H9 (cell line): ENCODE data around the gene ROBO4. TPM values are rescaled to one million over a fixed set of nuclear protein-coding genes. Genes with fewer than 3 reads are reported as not detected.

ENCODE experiments used
- DNase-seq: peaks from one replicate; pipeline ENCODE4 v3.0.0-alpha.2; 2017
- H2AFZ ChIP-seq: one replicate; pipeline ENCODE4 v1.6.1; 2013; ENCODE audit warnings: mild to moderate bottlenecking, low read length, control low read depth, moderate library complexity
- H2AK5ac ChIP-seq: 2 replicates; pipeline ENCODE4 v1.6.1; 2013; ENCODE audit warnings: low read length, control low read depth, mixed read lengths; ENCODE audit not compliant: insufficient read length
- H2BK120ac ChIP-seq: one replicate; pipeline ENCODE4 v1.6.1; 2013; ENCODE audit warnings: low read depth, mild to moderate bottlenecking, low read length, control low read depth, inconsistent platforms; ENCODE audit not compliant: poor library complexity, severe bottlenecking
- H2BK12ac ChIP-seq: 2 replicates; pipeline ENCODE4 v1.6.1; 2013; ENCODE audit warnings: low read length, control low read depth, mixed read lengths, low read depth; ENCODE audit not compliant: insufficient read length
- H2BK15ac ChIP-seq: 2 replicates; pipeline ENCODE4 v1.6.1; 2013; ENCODE audit warnings: low read depth, low read length, control low read depth
- H2BK20ac ChIP-seq: one replicate; pipeline ENCODE4 v1.6.1; 2013; ENCODE audit warnings: low read depth, mild to moderate bottlenecking, low read length, control low read depth, inconsistent platforms; ENCODE audit not compliant: poor library complexity, severe bottlenecking
- H2BK5ac ChIP-seq: 2 replicates; pipeline ENCODE4 v1.6.1; 2013; ENCODE audit warnings: low read length, control low read depth, mixed read lengths; ENCODE audit not compliant: insufficient read length
- H3K14ac ChIP-seq: 2 replicates; pipeline ENCODE4 v1.6.1; 2013; ENCODE audit warnings: low read length, control low read depth; ENCODE audit not compliant: insufficient read depth
- H3K18ac ChIP-seq: 2 replicates; pipeline ENCODE4 v1.6.1; 2013; ENCODE audit warnings: low read depth, mild to moderate bottlenecking, mixed read lengths, low read length, control low read depth; ENCODE audit not compliant: insufficient read length
- H3K23ac ChIP-seq: 2 replicates; pipeline ENCODE4 v1.6.1; 2013; ENCODE audit warnings: low read length, control low read depth, mixed read lengths, low read depth; ENCODE audit not compliant: insufficient read length
- H3K23me2 ChIP-seq: 2 replicates; pipeline ENCODE4 v1.6.1; 2013; ENCODE audit warnings: low read depth, mild to moderate bottlenecking, mixed read lengths, low read length, control low read depth; ENCODE audit not compliant: insufficient read length, poor library complexity, severe bottlenecking
- H3K27ac ChIP-seq: 2 replicates; pipeline ENCODE4 v1.5.1; 2013; ENCODE audit warnings: low read length, control low read depth, mixed read lengths, low read depth; ENCODE audit not compliant: insufficient read length
- H3K27me3 ChIP-seq: 2 replicates; pipeline ENCODE4 v1.6.1; 2013; ENCODE audit warnings: low read length, control low read depth, inconsistent platforms; ENCODE audit not compliant: insufficient read depth
- H3K4ac ChIP-seq: 2 replicates; pipeline ENCODE4 v1.6.1; 2013; ENCODE audit warnings: low read depth, mild to moderate bottlenecking, control low read depth, inconsistent platforms, low read length, moderate library complexity
- H3K4me1 ChIP-seq: 2 replicates; pipeline ENCODE4 v1.6.1; 2013; ENCODE audit warnings: low read length, control low read depth, inconsistent platforms; ENCODE audit not compliant: insufficient read depth
- H3K4me2 ChIP-seq: 2 replicates; pipeline ENCODE4 v1.6.1; 2013; ENCODE audit warnings: low read length, control low read depth, mixed read lengths; ENCODE audit not compliant: insufficient read length, insufficient read depth
- H3K56ac ChIP-seq: 2 replicates; pipeline ENCODE4 v1.6.1; 2013; ENCODE audit warnings: low read depth, mild to moderate bottlenecking, mixed read lengths, low read length, control low read depth; ENCODE audit not compliant: insufficient read length
- H3K79me1 ChIP-seq: 2 replicates; pipeline ENCODE4 v1.6.1; 2013; ENCODE audit warnings: low read depth, mild to moderate bottlenecking, moderate library complexity, low read length, control low read depth, inconsistent platforms; ENCODE audit not compliant: insufficient read depth, poor library complexity, severe bottlenecking
- H3K79me2 ChIP-seq: 2 replicates; pipeline ENCODE4 v1.6.1; 2013; ENCODE audit warnings: low read length, control low read depth, inconsistent platforms; ENCODE audit not compliant: insufficient read depth
- H3K9ac ChIP-seq: 2 replicates; pipeline ENCODE4 v1.6.1; 2013; ENCODE audit warnings: low read length, control low read depth, mixed read lengths; ENCODE audit not compliant: insufficient read length; ENCODE audit errors: extremely low read depth
- H3K9me3 ChIP-seq: one replicate; pipeline ENCODE4 v1.6.1; 2013; ENCODE audit warnings: low read depth, low read length, inconsistent platforms; ENCODE audit not compliant: control insufficient read depth
- H3T11ph ChIP-seq: one replicate; pipeline ENCODE4 v1.6.1; 2013; ENCODE audit warnings: mild to moderate bottlenecking, low read length, control low read depth, inconsistent platforms
- H4K20me1 ChIP-seq: one replicate; pipeline ENCODE4 v1.6.1; 2013; ENCODE audit not compliant: control insufficient read depth, insufficient read length, insufficient read depth
- H4K5ac ChIP-seq: 2 replicates; pipeline ENCODE4 v1.6.1; 2013; ENCODE audit warnings: low read depth, mild to moderate bottlenecking, mixed read lengths, low read length, control low read depth; ENCODE audit not compliant: insufficient read length
- H4K8ac ChIP-seq: replicated peaks from 2 replicates; pipeline ENCODE4 v1.6.1; 2013; ENCODE audit warnings: low read length, control low read depth, mixed read lengths, low read depth; ENCODE audit not compliant: insufficient read length
- H4K91ac ChIP-seq: 2 replicates; pipeline ENCODE4 v1.6.1; 2013; ENCODE audit warnings: low read depth, mild to moderate bottlenecking, moderate library complexity, mixed read lengths, low read length, control low read depth; ENCODE audit not compliant: insufficient read length
- H3K27ac Mint-ChIP-seq, 3 experiments: 2 replicates in 2 of 3; 3 replicates in 1 of 3; pipeline ENCODE4 v1.8.0; 2020 to 2021; ENCODE audit warnings: mixed read lengths in 3 of 3, mild to moderate bottlenecking in 1 of 3, moderate library complexity in 1 of 3
- H3K27me3 Mint-ChIP-seq: 2 replicates; pipeline ENCODE4 v1.8.0; 2021; ENCODE audit warnings: low read depth, mild to moderate bottlenecking, moderate library complexity, mixed read lengths
- H3K36me3 Mint-ChIP-seq, 3 experiments: 2 replicates in 2 of 3; 3 replicates in 1 of 3; pipeline ENCODE4 v1.8.0; 2020 to 2021; ENCODE audit warnings: low read depth in 3 of 3, mixed read lengths in 3 of 3; ENCODE audit not compliant: insufficient read depth in 1 of 3
- H3K4me1 Mint-ChIP-seq, 2 experiments: 2 replicates each; pipeline ENCODE4 v1.8.0; 2020; ENCODE audit warnings: mixed read lengths in 2 of 2
- H3K4me3 Mint-ChIP-seq, 2 experiments: 2 replicates in 1 of 2; 3 replicates in 1 of 2; pipeline ENCODE4 v1.8.0; 2020 to 2021; ENCODE audit warnings: mild to moderate bottlenecking in 2 of 2, mixed read lengths in 2 of 2, moderate library complexity in 1 of 2
- H3K9me3 Mint-ChIP-seq, 2 experiments: 2 replicates in 1 of 2; 3 replicates in 1 of 2; pipeline ENCODE4 v1.8.0; 2020; ENCODE audit warnings: mild to moderate bottlenecking in 2 of 2, mixed read lengths in 2 of 2, moderate library complexity in 1 of 2
- CTCF ChIP-seq: fragments of 200-600 bp; sonication (generic); conservative IDR thresholded peaks from 3 replicates; pipeline ENCODE4 v1.8.0; 2021; ENCODE audit warnings: antibody characterized with exemption, mild to moderate bottlenecking
- whole genome bisulfite sequencing: extraction: QIAGEN DNeasy Blood & Tissue Kit; methylation state at CpG from one replicate; pipeline ENCODE4 v1.1.7; 2013; ENCODE audit warnings: missing lambda C conversion rate, low lambda C conversion rate, mixed read lengths; ENCODE audit not compliant: insufficient read length; ENCODE audit errors: extremely low coverage; 5-methylcytosine and 5-hydroxymethylcytosine counted together
- total RNA-seq: library from RNA; stranded (reverse); gene quantifications from 2 replicates; pipeline ENCODE4 v1.2.1, GENCODE V29; 2021

ROBO4 gene
- total RNA-seq, 1 experiment from 2014 or later, result not detected

- Histone ChIP-seq H3K9ac (no peak overlapping the region), H3K9me3 (no peaks in the 10 kb centered on the region), H3K79me2 (no peaks in the 10 kb centered on the region), H3K14ac (no peak overlapping the region), H2BK20ac (no peak overlapping the region), H3K23me2 (no peaks in the 10 kb centered on the region), H2BK120ac (no peak overlapping the region), H3K4ac (no peak overlapping the region), H4K8ac (no peak overlapping the region), H4K91ac (no peak overlapping the region), H2BK5ac (no peak overlapping the region), H3K23ac (no peak overlapping the region), H2AK5ac (no peak overlapping the region), H3K27me3 (no peaks in the 10 kb centered on the region; the same call in 1 of the 2 replicates), H3K56ac (no peak overlapping the region), H3T11ph (no peak overlapping the region), H2AFZ (no peak overlapping the region), H2BK12ac (no peak overlapping the region), H3K79me1 (no peaks in the 10 kb centered on the region), H3K27ac (no peak overlapping the region), H4K5ac (no peak overlapping the region), H4K20me1 (no peaks in the 10 kb centered on the region), H3K4me2 (no peak overlapping the region), H3K4me1 (no peaks in the 10 kb centered on the region), H3K18ac (no peak overlapping the region), H2BK15ac (no peak overlapping the region)
- WGBS, result no CpG with 5 or more reads among the region's 4 CpGs
- Mint-ChIP-seq H3K27ac (no peak overlapping the region), H3K4me1 (peaks cover 0 to 7% of the 10 kb centered on the region in 2 experiments; a peak in 1 of 4 replicates), H3K4me3 (no peak overlapping the region), H3K36me3 (no peaks in the 10 kb centered on the region), H3K27me3 (peaks cover 27% of the 10 kb centered on the region), H3K9me3 (no peaks in the 10 kb centered on the region)
- no peak for DNase-seq
- TF ChIP-seq CTCF, result peak; percentile 36; the same call in 1 of the 3 replicates
Measured at GRCh38 chr11:124934862-124935547, 37.3 kb upstream of the ROBO4 start.
